HG03521 (cell line): ENCODE measurements around the gene SPECC1L.
"Not testable (repeated sequence)": the region's sequence is repeated elsewhere in the genome, so short reads cannot be mapped to it uniquely, and the experiment has no call there.

Source experiments
- ATAC-seq: cut with Tn5 transposase; IDR thresholded peaks from one replicate; pipeline ENCODE4 v1.9.1; 2021; ENCODE audit warnings: mild to moderate bottlenecking, moderate library complexity; ENCODE audit not compliant: unreplicated experiment

The SPECC1L gene

DNA sequence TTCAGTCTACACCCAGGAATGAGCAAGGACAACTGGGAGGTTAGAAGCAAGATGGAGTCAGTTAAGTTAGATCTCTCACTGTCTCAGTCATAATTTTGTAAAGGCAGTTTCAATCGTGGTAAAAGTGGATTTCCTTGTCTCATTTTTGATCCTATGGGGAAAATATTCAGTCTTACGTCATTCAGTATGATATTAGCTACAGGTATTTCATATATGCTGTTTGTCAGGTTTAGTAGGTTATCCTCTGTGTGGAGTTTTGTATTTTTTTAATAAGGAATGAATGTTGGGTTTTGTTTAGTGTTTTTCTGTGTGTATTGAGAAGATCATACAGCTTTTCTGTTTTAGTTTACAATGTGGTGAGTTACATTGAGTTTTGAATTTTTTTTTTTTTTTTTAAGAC is 11.8 kb downstream of the SPECC1L start:
- no peak for ATAC-seq

DNA sequence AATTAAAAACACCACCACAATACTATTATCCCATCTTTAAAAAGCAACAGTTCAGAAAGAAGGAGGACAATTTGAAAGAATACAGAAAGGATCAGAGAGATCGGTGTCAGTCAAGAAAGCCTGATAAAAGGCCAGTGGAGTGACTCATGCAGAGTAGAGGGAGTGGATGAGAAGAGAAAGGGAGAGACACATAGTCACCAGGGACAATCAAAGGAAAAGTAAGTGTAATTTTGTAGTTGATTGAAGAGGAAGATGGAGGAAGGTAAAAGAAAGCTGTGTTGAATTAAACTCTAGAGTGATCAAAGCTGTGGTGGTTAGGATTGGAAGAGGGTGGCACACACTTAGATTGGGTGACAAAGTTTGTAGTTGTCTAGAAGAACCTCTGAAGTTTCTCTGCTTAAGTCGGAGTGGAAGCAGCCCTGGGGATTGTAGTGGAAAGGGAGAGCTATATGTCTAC is 14.1 kb downstream of the SPECC1L start:
- ATAC-seq = no peak

DNA sequence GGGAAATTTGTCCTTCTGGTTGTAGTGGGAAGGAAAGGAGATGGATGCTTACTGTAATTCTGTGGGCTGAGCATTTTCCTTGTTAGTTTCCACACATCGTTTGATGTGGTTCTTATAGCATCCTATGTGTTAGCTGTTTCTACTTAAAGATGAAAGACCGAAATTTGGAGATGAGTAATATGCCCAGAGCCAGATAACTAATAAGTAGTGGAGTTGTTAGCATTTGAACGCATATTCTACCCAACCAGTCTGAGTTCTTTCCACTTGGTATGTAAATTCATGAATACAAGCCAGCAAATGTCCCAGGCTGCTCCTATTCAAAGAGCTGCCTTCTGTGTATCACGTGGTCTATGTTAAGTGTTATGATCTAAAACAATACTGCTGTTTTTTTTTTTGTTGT is 14.6 kb downstream of the SPECC1L start:
- ATAC-seq = no peak

DNA sequence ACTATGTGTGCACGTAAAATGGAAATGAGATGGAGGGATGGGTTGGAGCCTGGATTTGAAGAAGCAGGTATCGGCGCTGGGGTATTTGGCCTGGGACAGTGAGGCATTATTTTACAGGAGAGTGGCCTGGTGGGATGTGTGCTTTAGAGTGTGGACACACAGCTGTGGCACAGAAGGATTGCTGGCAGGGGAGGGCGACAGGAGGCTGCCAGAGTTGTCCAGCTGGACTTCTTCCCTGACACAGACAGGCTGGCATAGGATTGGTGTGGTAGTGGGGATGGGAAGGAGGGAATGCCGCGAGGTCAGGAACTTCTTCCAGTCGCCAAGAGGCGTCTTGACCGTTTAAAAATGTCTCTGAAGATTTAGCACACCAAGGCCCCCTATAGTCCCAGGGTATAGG is 16.6 kb downstream of the SPECC1L start:
- not testable (repeated sequence) for ATAC-seq

DNA sequence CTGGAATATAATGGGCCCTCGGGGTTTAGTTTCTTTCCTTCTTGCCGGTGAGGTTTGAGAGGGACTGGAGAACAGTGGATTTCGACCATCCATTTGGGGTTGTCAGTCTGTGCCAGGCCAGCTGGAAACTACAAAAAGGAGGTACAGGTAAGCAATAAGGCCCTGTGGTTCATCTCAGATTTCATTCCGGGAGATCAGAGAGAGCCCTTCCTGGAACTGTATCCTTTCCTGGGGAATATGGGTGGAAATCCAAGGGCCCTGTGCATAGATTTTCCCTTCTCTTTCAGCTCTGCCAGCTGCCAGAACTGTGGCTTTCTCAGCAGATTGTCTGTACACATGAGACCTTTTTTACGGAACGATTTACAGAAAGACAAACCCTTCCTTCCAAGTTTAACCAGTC is 17.2 kb downstream of the SPECC1L start:
- not testable (repeated sequence) for ATAC-seq

DNA sequence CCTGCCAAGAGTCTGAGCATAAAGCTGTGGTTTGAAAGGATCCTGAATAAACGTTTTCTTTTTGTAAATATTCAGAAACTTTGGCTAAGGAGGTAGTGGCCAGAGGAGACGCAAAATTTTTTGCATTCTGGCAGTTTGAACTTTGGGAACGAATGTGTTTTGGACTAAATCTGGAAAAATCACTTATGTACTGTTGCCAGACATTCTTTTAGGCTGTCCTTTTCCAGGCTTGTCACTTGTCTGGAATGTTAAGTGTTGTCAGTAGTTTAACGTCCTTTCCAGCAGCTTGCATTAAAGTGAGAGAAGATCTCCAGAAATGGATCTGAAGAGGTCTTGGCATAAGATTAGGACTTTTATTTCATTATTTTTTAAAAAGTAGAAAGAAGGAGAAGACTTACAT is 18.5 kb downstream of the SPECC1L start:
- ATAC-seq = no peak

DNA sequence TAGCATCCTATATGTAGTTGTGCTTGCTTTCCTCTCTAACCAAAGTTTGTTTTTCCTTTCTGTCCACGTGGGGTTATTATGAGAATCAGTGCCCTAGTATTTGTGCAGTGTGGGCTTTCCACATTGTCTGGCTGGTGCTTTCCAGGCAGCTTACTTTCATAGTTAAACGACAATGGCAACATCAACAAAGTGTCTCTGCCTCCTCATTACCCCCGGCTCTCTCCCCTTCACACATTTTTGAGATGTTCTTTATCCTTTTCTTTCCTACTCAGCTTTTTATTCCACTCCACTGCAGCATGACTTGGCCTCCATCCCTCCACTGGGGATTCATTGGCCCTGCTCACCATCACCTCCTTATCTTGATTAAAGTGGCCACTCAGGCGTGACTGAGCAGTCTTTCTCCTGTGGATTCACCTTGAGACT is 19.1 kb downstream of the SPECC1L start:
- ATAC-seq = no peak

DNA sequence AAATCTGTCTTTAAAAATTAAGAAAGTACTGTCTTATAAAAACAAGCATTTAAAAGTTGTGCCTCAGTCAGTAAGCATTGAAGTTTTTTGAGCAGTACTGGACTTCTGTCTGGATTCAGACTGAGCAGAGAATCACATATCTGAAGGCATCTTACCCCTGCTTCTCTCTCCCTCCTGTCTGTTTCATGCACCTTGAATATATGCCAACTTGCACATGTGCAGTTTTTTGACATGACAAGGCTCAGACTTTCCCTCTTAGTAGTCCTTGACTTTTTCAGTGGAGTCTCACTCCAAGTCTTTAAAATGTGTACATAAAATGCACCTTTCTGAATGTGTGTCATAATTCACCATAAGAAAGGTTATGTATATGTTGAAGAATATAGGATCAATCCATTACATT is 19.8 kb downstream of the SPECC1L start:
- ATAC-seq = no peak

DNA sequence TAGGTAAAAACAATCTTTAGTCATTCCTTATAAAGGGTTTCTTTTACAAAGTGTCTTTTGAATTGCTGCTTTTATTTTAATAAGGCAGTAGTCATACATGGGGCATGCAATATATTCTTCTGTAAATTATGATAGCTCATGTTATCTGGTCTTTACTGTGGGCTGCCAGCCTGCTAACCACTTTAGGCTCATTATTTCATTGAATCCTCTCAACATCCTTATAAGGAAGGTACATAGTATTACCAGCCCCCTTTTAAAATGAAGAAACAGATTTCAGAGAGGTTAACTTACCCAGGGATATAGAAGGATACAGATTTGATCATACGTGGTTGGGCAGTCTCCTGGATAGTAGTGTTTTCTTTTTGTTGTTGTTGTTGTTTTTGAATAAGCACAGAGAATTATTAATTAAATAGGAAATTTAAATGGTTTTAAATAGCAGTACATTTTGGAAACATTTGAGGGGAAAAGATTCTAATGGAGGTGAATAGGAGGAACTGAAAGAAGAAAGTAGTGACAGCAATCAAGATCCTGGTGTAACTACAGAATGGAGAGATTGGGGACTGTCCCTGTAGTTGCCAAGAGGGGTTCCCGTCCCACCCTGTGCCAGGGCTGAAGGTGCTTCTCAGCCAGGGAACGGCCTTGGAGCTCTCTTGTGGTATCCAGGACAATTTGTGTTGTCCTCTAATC is 21.0 kb downstream of the SPECC1L start:
- no peak for ATAC-seq

DNA sequence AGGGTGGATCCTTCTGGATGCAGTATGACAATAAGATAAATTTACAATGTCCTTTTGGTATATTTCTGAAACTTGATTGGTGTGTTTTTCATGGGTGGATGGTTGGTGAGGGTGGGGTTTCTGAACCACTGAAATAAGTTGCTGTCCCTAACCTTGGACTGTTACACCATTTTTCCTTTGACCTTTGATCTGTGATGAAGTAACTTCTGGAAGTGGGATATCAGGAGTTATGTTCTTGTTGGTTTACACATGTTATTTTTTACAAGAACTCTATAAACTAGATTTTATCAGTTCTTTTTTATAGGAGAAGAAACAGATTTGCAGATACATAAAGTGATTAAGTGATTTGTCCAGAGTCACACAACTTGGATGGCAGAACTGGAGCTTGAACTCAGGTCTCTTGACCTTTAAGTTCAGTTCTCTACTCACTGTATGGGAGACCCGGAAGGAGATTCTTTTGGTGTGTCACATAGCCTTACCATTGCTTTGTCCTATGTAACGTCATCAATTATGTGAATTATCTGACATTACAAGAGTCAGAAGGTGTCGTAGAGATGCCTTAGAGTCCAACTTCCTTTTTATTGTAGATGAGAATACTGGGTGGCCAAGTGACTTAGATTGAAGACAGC is 21.7 kb downstream of the SPECC1L start:
- ATAC-seq = not testable (repeated sequence)

DNA sequence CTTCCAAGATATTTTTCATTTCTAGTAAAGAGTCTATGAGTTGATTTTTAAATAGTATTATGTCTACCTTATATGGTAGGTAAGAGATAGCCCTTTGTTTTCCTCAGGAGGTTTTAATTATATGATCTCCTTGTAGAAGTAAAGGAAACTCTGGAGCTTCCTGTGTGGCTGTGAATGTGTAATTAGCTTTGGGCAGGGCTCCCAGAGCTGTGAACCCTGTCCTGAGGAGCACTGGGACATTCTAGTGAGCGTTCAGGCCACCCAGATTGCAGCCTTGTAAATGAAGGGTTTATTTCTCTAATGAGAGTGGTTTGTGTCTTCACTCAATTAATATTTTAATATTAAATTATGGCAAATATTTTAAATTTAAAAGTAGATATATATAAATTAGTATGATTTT is 24.3 kb downstream of the SPECC1L start:
- ATAC-seq = not testable (repeated sequence)

DNA sequence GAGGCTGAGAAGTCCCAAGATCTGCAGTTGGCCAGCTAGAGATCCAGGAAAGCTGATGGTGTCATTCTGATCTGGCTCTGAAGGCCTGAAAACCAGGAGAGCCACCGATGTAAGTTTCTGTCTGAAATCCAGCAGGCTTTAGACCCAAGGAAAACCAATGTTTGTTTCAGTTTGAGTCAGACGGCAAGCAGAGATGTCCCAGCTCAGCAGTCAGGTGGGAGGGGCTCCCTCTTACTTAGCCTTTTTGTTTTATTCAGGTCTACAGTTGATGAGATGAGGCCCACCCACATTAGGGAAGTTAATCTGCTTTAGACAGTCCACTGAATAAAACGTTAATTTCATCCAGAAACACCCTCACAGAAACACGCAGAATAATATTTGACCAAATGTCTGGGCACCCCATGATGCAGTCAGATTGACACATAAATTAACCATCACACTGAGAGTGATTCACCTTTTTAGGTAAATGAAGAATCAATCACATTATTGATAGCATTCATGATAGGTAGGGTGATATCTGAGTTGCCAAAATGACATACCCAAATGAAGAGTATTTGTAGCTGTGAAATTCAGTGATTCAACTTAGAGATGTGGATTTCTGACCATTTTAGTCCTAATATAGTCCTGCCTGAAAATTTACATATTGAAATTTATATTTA is 28.0 kb downstream of the SPECC1L start:
- not testable (repeated sequence) for ATAC-seq

DNA sequence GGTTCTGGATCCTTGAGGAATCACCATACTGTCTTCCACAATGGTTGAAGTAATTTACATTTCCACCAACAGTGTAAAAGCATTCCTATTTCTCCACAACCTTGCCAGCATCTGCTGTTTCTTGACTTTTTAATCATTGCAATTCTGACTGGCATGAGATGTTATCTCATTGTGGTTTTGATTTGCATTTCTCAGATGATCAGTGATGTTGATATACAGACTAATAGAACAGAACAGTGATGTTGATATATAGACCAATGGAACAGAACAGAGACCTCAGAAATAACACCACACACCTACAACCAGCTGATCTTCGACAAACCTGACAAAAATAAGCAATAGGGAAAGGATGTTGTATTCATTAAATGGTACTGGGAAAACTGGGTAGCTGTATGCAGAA is 29.9 kb downstream of the SPECC1L start:
- not testable (repeated sequence) for ATAC-seq

DNA sequence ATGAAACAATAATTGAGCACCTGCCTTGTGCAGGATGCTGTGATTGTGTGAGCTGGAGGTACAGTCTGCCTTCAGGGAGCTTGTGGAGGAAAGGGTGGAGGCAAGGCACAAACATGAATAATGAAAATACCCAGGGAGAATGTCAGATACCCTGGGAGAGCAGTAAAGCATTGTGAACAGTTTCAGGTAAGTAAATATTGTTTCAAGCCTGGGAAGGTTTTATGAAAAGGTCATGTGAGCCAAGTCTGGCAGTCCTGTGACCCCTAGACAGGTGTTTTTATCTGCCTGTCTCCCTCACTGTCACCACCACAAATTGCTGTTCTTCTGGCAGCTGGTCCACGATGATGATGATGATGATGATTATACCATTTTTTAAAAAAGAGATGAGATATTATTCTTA is 32.0 kb downstream of the SPECC1L start:
- ATAC-seq = no peak

DNA sequence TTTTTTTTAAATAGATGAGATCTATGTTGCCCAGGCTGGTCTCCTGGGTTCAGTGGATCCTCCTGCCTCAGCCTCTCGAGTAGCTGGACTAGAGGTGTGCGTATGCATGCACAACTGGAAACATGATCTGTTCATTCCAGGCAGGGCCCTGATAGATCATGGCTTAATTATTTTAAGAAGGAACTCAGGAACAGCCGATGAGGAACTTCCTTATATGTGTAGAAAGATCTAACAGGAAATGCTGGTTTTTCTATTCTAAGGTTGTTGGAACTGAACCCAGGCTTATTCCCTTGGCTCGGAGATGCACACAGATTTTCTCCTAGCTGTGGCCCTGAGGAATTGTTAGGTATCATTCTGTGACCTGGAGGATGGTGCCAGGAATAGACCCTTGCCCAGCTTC is 32.4 kb downstream of the SPECC1L start:
- no peak for ATAC-seq

DNA sequence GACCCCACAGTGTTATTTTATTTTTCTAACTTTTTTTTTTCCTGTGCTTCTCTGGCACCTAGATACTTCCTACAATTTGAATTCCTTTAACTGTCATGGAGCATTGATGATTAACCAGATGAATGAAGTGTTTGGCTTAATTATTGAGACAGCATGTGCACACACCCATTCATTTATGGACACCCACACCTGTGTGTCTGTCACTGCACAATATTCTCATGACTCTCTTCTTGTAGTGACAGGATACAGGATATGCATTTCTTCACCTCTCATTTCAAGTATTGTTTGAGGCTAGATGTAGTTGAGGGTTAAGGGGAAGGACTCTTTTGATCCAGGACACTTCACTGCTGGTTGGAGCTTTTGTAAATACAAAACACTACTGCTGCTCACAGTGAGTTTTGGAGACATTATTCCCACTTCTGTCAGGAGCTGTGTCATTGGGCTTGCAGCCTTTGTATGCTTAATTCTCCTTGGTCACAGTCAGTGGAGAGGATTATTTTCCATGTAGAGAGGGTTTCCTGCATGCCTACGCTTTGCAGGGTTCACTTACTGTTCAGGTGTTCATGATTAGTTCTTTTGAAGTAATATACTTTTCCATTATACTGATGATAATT is 33.5 kb downstream of the SPECC1L start:
- ATAC-seq = no peak

DNA sequence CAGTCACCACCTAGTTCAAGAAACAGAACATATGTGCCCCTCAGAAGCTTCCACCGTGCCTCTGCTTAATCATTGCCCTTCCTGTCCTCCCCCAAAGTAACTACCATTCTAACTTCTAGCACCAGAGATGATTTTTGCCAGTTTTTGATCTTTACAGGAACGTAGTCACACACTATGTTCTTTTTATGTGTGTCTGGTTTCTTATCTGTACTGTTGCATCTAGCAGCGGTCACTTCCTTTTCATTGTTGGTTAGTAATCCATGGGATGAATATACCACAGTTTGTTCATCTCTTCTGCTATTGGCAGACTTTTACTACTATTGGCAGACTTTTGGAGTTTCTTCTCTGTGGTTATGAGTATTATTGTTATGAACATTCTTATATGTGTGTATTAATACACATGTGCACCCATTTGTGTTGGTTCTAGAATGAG is 34.6 kb downstream of the SPECC1L start:
- no peak for ATAC-seq

DNA sequence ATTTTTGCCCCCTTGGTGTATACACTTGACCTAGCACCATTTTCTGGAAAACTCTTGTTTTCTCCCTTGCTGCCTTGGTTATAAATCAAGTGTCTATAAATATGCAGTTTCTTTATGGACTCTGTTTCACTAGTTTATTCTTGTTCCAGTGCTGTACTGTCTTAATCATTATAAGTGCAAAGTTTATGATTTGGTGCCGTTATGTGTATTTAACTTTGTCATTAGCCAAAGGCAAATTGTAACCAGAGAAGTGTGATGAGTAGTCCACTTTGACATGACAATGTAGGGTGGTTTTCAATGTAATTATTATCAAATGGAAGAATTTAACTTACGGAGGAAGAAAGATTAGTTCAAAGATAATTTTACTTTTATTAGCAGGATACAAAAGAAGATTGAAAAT is 40.3 kb downstream of the SPECC1L start:
- ATAC-seq = no peak

DNA sequence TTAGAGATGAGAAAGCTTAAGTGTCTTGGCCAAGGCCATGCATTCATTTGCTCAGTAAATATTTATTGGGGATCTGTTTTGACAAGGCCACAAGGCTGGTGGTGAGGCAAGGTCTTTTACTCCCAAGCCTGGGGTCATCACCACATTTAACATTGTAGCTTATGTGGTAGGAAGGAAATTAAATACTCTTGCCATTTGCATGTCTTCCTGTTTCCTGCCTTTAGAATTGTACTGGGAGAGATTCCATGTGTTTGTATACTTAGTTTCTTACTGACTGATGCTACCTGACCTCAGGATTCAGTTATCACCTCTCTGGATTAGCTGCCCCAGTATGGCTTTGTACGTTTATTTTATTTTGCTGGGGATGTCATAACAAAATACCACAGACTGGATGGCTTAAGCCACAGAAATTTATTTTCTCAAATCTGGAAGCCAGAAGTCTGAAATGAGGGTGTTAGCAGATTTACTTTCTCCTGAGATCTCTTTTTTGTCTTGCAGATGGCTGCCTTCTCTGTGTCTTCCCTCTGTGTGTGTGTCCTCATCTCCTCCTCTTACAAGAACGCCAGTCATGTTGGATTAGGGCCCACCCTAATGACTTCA is 44.8 kb downstream of the SPECC1L start:
- no peak for ATAC-seq

DNA sequence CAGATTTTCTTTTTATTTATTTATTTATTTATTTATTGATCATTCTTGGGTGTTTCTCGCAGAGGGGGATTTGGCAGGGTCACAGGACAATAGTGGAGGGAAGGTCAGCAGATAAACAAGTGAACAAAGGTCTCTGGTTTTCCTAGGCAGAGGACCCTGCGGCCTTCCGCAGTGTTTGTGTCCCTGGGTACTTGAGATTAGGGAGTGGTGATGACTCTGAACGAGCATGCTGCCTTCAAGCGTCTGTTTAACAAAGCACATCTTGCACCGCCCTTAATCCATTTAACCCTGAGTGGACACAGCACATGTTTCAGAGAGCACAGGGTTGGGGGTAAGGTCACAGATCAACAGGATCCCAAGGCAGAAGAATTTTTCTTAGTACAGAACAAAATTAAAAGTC is 45.6 kb downstream of the SPECC1L start:
- ATAC-seq = not testable (repeated sequence)

DNA sequence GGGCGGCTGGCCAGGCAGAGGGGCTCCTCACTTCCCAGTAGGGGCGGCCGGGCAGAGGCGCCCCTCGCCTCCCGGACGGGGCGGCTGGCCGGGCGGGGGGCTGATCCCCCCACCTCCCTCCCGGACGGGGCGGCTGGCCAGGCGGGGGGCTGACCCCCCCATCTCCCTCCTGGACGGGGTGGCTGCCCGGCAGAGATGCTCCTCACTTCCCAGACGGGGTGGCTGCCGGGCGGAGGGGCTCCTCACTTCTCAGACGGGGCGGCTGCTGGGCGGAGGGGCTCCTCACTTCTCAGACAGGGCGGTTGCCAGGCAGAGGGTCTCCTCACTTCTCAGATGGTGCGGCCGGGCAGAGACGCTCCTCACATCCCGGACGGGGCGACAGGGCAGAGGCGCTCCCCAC is 46.9 kb downstream of the SPECC1L start:
- not testable (repeated sequence) for ATAC-seq
